Loucy (cell line): Measurements from ENCODE around the gene CCDC88A.

Experiments
- CTCF ChIP-seq: fragments of 200-600 bp; sonication (generic); conservative IDR thresholded peaks from 2 replicates; pipeline ENCODE4 v1.5.1; 2014; ENCODE audit warnings: mild to moderate bottlenecking, antibody characterized with exemption, low read length
- EZH2phosphoT487 ChIP-seq: fragments of 200-600 bp; IDR thresholded peaks from 2 replicates; pipeline ENCODE4 v1.6.1; 2018; ENCODE audit warnings: antibody characterized with exemption, mild to moderate bottlenecking, moderate library complexity, borderline replicate concordance

- TF ChIP-seq CTCF: no peak
- no peak for TF ChIP-seq EZH2phosphoT487
Measured at GRCh38 chr2:55418072-55418471, 1.6 kb downstream of the CCDC88A start.
